A673 (cell line): ENCODE measurements around the gene NHERF1.

Source experiments
- CTCF ChIP-seq: fragments of 300-800, 200-600 bp; sonication (generic); conservative IDR thresholded peaks from 2 replicates; pipeline ENCODE4 v1.5.1; 2017; ENCODE audit warnings: low read depth, mild to moderate bottlenecking, antibody characterized with exemption, low read length, moderate library complexity, mixed read lengths
- EZH2 ChIP-seq: fragments of 200-600 bp; sonication (generic); IDR thresholded peaks from 2 replicates; pipeline ENCODE4 v1.6.1; 2017; ENCODE audit warnings: borderline replicate concordance, low read depth, mild to moderate bottlenecking, mixed read lengths, antibody characterized with exemption, low read length; ENCODE audit not compliant: poor library complexity, severe bottlenecking

GRCh38 chr17:74713171-74713755 lies 35.2 kb upstream of the NHERF1 start:
- no peak for TF ChIP-seq EZH2
- no peak for TF ChIP-seq CTCF
